ENCODE measurements around the gene COL4A4. TPM values are rescaled to one million over a fixed set of nuclear protein-coding genes. Genes with fewer than 3 reads are reported as not detected.

Gene COL4A4
- 1.1 to 3.1 TPM (median 1.5 TPM) in 5 replicates for total RNA-seq (2022; extraction: Qiagen RNA extraction; ENCODE audit: low read depth)

GRCh38 chr2:227163998-227164762, at the start of gene COL4A4, which contains the start of gene COL4A3:
TSS of gene COL4A4 (minus strand) at chr2:227164205. CDS start at chr2:227147483, 16,722 bp downstream.
TSS of gene COL4A3 (plus strand) at chr2:227164624. CDS start at chr2:227164727, 103 bp downstream.

Other genes with a start within 250 kb of the COL4A4 start
- 0.28 to 1.3 TPM (median 0.82 TPM) in 5 replicates for gene COL4A3, start 419 bp upstream of the COL4A4 start, total RNA-seq (2022; extraction: Qiagen RNA extraction; ENCODE audit: low read depth)
- gene MFF, start 161.0 kb upstream of the COL4A4 start, total RNA-seq (2022; extraction: Qiagen RNA extraction; ENCODE audit: low read depth) = 97.8 to 143 TPM (median 107 TPM) in 5 replicates
- gene TM4SF20, start 215.1 kb upstream of the COL4A4 start, total RNA-seq (2022; extraction: Qiagen RNA extraction; ENCODE audit: low read depth) = 5.9 to 9.9 TPM (median 8.4 TPM) in 5 replicates
- not detected in 5 replicates for gene SCYGR1, start 223.7 kb upstream of the COL4A4 start, total RNA-seq (2022; extraction: Qiagen RNA extraction; ENCODE audit: low read depth)

Measured in A549 treated with ZK216348 at 1 μM for 4 hours (cell line).